Coronary artery (tissue), 2 donors: ENCODE data around the gene TOP3A.

Experiments
- DNase-seq: peaks from one replicate; pipeline ENCODE4 v3.0.0-alpha.2; 2017; ENCODE audit warnings: low spot score
- H3K27ac ChIP-seq, 2 donors: fragments of 200-600 bp; sonication (generic); one replicate each; pipeline ENCODE4 v1.5.1; 2016 to 2019
- H3K4me3 ChIP-seq: fragments of 200-600 bp; sonication (generic); 2 replicates; pipeline ENCODE4 v1.5.1; 2016; ENCODE audit warnings: mild to moderate bottlenecking, moderate library complexity
- CTCF ChIP-seq: fragments of 200-600 bp; sonication (generic); IDR thresholded peaks from one replicate; pipeline ENCODE4 v1.5.1; 2019; ENCODE audit warnings: antibody characterized with exemption

TOP3A gene

GRCh38 chr17:18328643-18329204 lies 13.9 kb upstream of the TOP3A start:
- no peak overlapping the region for H3K27ac ChIP-seq
- no peak overlapping the region for H3K4me3 ChIP-seq
- DNase-seq, result no peak
- no peak for TF ChIP-seq CTCF

GRCh38 chr17:18327556-18327955 lies 12.8 kb upstream of the TOP3A start:
- Histone ChIP-seq H3K4me3 (no peak overlapping the region), H3K27ac (no peak overlapping the region)
- no peak for DNase-seq
- TF ChIP-seq CTCF, result no peak

- Histone ChIP-seq H3K4me3 (no peak overlapping the region), H3K27ac (no peak overlapping the region)
- TF ChIP-seq CTCF, result no peak
- DNase-seq, result no peak
Measured at GRCh38 chr17:18327093-18327492, 12.3 kb upstream of the TOP3A start.

GRCh38 chr17:18326572-18326971 lies 11.8 kb upstream of the TOP3A start:
- no peak overlapping the region for H3K4me3 ChIP-seq
- H3K27ac ChIP-seq, result no peak overlapping the region
- no peak for TF ChIP-seq CTCF
- DNase-seq, result no peak

- no peak for TF ChIP-seq CTCF
- DNase-seq, result no peak
- no peak overlapping the region for H3K27ac ChIP-seq
- H3K4me3 ChIP-seq, result no peak overlapping the region
Measured at GRCh38 chr17:18326039-18326438, 11.2 kb upstream of the TOP3A start.

GRCh38 chr17:18324140-18325050 lies 9.6 kb upstream of the TOP3A start:
- Histone ChIP-seq H3K27ac (no peak overlapping the region), H3K4me3 (no peak overlapping the region)
- TF ChIP-seq CTCF, result no peak
- DNase-seq, result no peak
